Measurements from ENCODE around the gene PLEKHM1. TPM values are rescaled to one million over a fixed set of nuclear protein-coding genes. Genes with fewer than 3 reads are reported as not detected.

PLEKHM1 gene
- total and polyA plus RNA-seq, 2 of the 13 experiments (the other 11 are each of a cell fraction or from before 2014, with no cell fraction given) = 7.6 to 13.5 TPM

DNA sequence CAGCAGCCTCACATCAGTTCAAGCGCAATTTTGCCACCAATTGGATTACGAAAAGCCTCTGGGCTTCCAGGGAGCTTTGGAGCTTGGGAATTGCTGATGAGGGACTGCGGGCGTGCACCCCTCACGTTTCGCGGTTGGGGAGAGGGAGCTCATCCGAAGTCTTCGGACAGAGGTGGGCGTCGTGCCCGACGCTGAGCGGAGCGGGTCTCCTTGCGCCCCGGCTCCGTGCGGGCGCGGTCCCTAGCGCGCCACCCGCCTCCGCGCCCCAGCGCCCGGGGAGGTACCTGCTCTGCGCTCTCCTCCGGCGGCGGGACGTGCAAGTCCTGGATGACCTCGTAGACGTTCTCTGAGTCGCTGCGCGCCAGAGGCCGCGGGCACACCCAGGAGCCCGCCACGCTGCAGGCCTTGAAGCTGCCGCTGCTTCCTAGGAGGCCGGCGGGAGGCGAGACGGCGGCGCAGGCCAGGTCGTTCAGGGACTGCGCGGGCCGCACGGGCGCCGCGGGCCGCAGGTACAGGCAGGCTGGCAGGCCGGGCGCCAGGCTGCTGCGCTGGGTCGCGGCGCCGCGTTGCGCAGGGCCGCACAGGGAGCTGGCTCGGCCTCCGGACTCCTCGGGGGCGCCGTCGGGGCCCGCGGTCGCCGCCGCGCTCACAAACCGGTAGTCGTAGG, 61.0 kb downstream of the PLEKHM1 start (continued):
- peak; percentile 45; the same call in 1 of the 2 replicates for TF ChIP-seq KDM2A (CRISPR knock-in tag; IDR thresholded peaks at IDR 0.05; ENCODE audit: borderline replicate concordance, low read depth)
- TF ChIP-seq ZNF780A (CRISPR knock-in tag; IDR thresholded peaks at IDR 0.05) = no peak
- TF ChIP-seq REPIN1 (CRISPR knock-in tag; IDR thresholded peaks at IDR 0.05; ENCODE audit: borderline replicate concordance, low read depth) = no peak
- TF ChIP-seq, protein P1, sequence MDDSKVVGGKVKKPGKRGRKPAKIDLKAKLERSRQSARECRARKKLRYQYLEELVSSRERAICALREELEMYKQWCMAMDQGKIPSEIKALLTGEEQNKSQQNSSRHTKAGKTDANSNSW (CRISPR knock-in tag; IDR thresholded peaks at IDR 0.05; ENCODE audit: borderline replicate concordance) = no peak
- no peak for TF ChIP-seq HMG20A (CRISPR knock-in tag; IDR thresholded peaks at IDR 0.05; ENCODE audit: borderline replicate concordance)
- no peak for TF ChIP-seq BATF2 (CRISPR knock-in tag; IDR thresholded peaks at IDR 0.05)
- no peak for TF ChIP-seq EP300 (IDR thresholded peaks at IDR 0.05; ENCODE audit: low read depth in 2 of 2, low read length in 2 of 2)
- TF ChIP-seq EP300 (CRISPR knock-in tag; IDR thresholded peaks at IDR 0.05; ENCODE audit: borderline replicate concordance) = no peak
- TF ChIP-seq ZSCAN29 (CRISPR knock-in tag; conservative IDR thresholded peaks at IDR 0.05) = no peak
- 0 out of 2 replicates have a peak, but pooled peaks have one; percentile 18 for TF ChIP-seq ZNF205 (CRISPR knock-in tag; IDR thresholded peaks at IDR 0.05)
- TF ChIP-seq ZNF335 (CRISPR knock-in tag; IDR thresholded peaks at IDR 0.05) = no peak
- peak; percentile 50; the same call in 1 of the 2 replicates for TF ChIP-seq SALL1 (CRISPR knock-in tag; IDR thresholded peaks at IDR 0.05)
- TF ChIP-seq NFIC (IDR thresholded peaks at IDR 0.05; ENCODE audit: low read length) = no peak
- TF ChIP-seq RAD51 (IDR thresholded peaks at IDR 0.05; ENCODE audit: borderline replicate concordance) = no peak
- TF ChIP-seq GATAD1 (CRISPR knock-in tag; IDR thresholded peaks at IDR 0.05) = no peak
- TF ChIP-seq PLSCR1 (CRISPR knock-in tag; IDR thresholded peaks at IDR 0.05; ENCODE audit: borderline replicate concordance) = no peak
- no peak for TF ChIP-seq KDM1A (CRISPR knock-in tag; IDR thresholded peaks at IDR 0.05)
- no peak for TF ChIP-seq PTBP1 (IDR thresholded peaks at IDR 0.05; ENCODE audit: low read depth, low read length, poor library complexity, severe bottlenecking)
- no peak for TF ChIP-seq MAFK (conservative IDR thresholded peaks at IDR 0.05 in 1 of 2, IDR thresholded peaks at IDR 0.05 in 1 of 2; ENCODE audit: low read length in 2 of 2)
- TF ChIP-seq RARA (CRISPR knock-in tag; IDR thresholded peaks at IDR 0.05) = no peak
- TF ChIP-seq, protein P2, sequence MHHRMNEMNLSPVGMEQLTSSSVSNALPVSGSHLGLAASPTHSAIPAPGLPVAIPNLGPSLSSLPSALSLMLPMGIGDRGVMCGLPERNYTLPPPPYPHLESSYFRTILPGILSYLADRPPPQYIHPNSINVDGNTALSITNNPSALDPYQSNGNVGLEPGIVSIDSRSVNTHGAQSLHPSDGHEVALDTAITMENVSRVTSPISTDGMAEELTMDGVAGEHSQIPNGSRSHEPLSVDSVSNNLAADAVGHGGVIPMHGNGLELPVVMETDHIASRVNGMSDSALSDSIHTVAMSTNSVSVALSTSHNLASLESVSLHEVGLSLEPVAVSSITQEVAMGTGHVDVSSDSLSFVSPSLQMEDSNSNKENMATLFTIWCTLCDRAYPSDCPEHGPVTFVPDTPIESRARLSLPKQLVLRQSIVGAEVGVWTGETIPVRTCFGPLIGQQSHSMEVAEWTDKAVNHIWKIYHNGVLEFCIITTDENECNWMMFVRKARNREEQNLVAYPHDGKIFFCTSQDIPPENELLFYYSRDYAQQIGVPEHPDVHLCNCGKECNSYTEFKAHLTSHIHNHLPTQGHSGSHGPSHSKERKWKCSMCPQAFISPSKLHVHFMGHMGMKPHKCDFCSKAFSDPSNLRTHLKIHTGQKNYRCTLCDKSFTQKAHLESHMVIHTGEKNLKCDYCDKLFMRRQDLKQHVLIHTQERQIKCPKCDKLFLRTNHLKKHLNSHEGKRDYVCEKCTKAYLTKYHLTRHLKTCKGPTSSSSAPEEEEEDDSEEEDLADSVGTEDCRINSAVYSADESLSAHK (CRISPR knock-in tag; IDR thresholded peaks at IDR 0.05; ENCODE audit: borderline replicate concordance) = no peak
- TF ChIP-seq POLR2AphosphoS2 (IDR thresholded peaks at IDR 0.05; ENCODE audit: low read depth, low read length) = no peak
- TF ChIP-seq YEATS4 (CRISPR knock-in tag; IDR thresholded peaks at IDR 0.05; ENCODE audit: borderline replicate concordance) = no peak
- TF ChIP-seq MIER3 (CRISPR knock-in tag; IDR thresholded peaks at IDR 0.05; ENCODE audit: borderline replicate concordance) = no peak
- TF ChIP-seq SP2 (CRISPR knock-in tag; IDR thresholded peaks at IDR 0.05) = no peak
- 0 out of 2 replicates have a peak, but pooled peaks have one; percentile 32 for TF ChIP-seq FOXC1 (CRISPR knock-in tag; IDR thresholded peaks at IDR 0.05; ENCODE audit: borderline replicate concordance)
- no peak for TF ChIP-seq ZNF569 (CRISPR knock-in tag; IDR thresholded peaks at IDR 0.05; ENCODE audit: borderline replicate concordance)
- TF ChIP-seq ZMAT5 (CRISPR knock-in tag; IDR thresholded peaks at IDR 0.05; ENCODE audit: borderline replicate concordance, low read depth) = no peak
